HG02840 (cell line): ENCODE data around the gene TPSD1.
"Not testable (repeated sequence)": the region's sequence is repeated elsewhere in the genome, so short reads cannot be mapped to it uniquely, and the experiment has no call there.

Experiments used
- ATAC-seq: cut with Tn5 transposase; IDR thresholded peaks from one replicate; pipeline ENCODE4 v1.9.1; 2021; ENCODE audit warnings: mild to moderate bottlenecking, moderate library complexity, moderate number of reproducible peaks; ENCODE audit not compliant: unreplicated experiment, low FRiP score

Gene TPSD1

GRCh38 chr16:1293921-1294656, 38.2 kb downstream of the TPSD1 start:
- ATAC-seq = no peak

- ATAC-seq = no peak
Observed at GRCh38 chr16:1295465-1295864, 39.6 kb downstream of the TPSD1 start.

- not testable (repeated sequence) for ATAC-seq
Observed at GRCh38 chr16:1296688-1297017, 40.8 kb downstream of the TPSD1 start.

- ATAC-seq = no peak
Observed at GRCh38 chr16:1297018-1297696, 41.3 kb downstream of the TPSD1 start.

- no peak for ATAC-seq
Observed at GRCh38 chr16:1298406-1298805, 42.5 kb downstream of the TPSD1 start.

GRCh38 chr16:1299012-1299867, 43.4 kb downstream of the TPSD1 start:
- no peak for ATAC-seq

- ATAC-seq = no peak
Observed at GRCh38 chr16:1299868-1300203, 44.0 kb downstream of the TPSD1 start.

GRCh38 chr16:1300664-1301476, 45.0 kb downstream of the TPSD1 start:
- no peak for ATAC-seq

- no peak for ATAC-seq
Observed at GRCh38 chr16:1301562-1301961, 45.7 kb downstream of the TPSD1 start.

GRCh38 chr16:1305823-1306222, 50.0 kb downstream of the TPSD1 start:
- no peak for ATAC-seq

- ATAC-seq = no peak
Observed at GRCh38 chr16:1306334-1306733, 50.5 kb downstream of the TPSD1 start.

GRCh38 chr16:1308036-1308976, 52.4 kb downstream of the TPSD1 start:
- no peak for ATAC-seq
